SK-N-SH treated with all-trans-retinoic acid at 6 μM for 48 hours (cell line): ENCODE data around the gene OBP2A.

Source experiments
- ARNTL ChIP-seq: fragments of 450-650 bp; formaldehyde crosslinking; IDR thresholded peaks from 2 replicates; pipeline ENCODE4 v1.5.0; 2020; ENCODE audit warnings: low read depth, mild to moderate bottlenecking, moderate library complexity, borderline replicate concordance
- BACH2 ChIP-seq: fragments of 250-450 bp; sonication (Bioruptor Pico); IDR thresholded peaks from 2 replicates; pipeline ENCODE4 v1.9.0; 2021; ENCODE audit warnings: mild to moderate bottlenecking, borderline replicate concordance
- CREB5 ChIP-seq: fragments of 250-450 bp; sonication (Bioruptor Pico); IDR thresholded peaks from 2 replicates; pipeline ENCODE4 v1.5.1; 2020; ENCODE audit warnings: low read depth, mild to moderate bottlenecking, moderate library complexity
- ESRRG ChIP-seq: fragments of 250-450 bp; sonication (Bioruptor Pico); IDR thresholded peaks from 2 replicates; pipeline ENCODE4 v1.6.1; 2021; ENCODE audit warnings: mild to moderate bottlenecking
- PATZ1 ChIP-seq: fragments of 250-450 bp; sonication (Bioruptor Pico); IDR thresholded peaks from 2 replicates; pipeline ENCODE4 v1.8.0; 2020; ENCODE audit warnings: mild to moderate bottlenecking, moderate library complexity, borderline replicate concordance
- PPARA ChIP-seq: fragments of 250-450 bp; sonication (Bioruptor Pico); IDR thresholded peaks from 2 replicates; pipeline ENCODE4 v1.5.0; 2020; ENCODE audit warnings: mild to moderate bottlenecking, borderline replicate concordance
- TCF4 ChIP-seq: fragments of 250-450 bp; sonication (Bioruptor Pico); IDR thresholded peaks from 2 replicates; pipeline ENCODE4 v1.8.0; 2021; ENCODE audit warnings: mild to moderate bottlenecking, moderate library complexity, borderline replicate concordance
- TOX ChIP-seq: fragments of 250-450 bp; sonication (Bioruptor Pico); IDR thresholded peaks from 2 replicates; pipeline ENCODE4 v1.8.0; 2021; ENCODE audit warnings: mild to moderate bottlenecking, moderate library complexity, borderline replicate concordance
- ZNF70 ChIP-seq: fragments of 450-650 bp; formaldehyde crosslinking; IDR thresholded peaks from 2 replicates; pipeline ENCODE4 v1.5.0; 2020; ENCODE audit warnings: mild to moderate bottlenecking, moderate library complexity

GRCh38 chr9:135584371-135584770 is 38.4 kb downstream of the OBP2A start:
- TF ChIP-seq ESRRG (CRISPR knock-in tag) = no peak
- no peak for TF ChIP-seq ARNTL (CRISPR knock-in tag)
- TF ChIP-seq PATZ1 (CRISPR knock-in tag) = no peak
- TF ChIP-seq ZNF70 = no peak
- TF ChIP-seq BACH2 (CRISPR knock-in tag) = no peak
- TF ChIP-seq PPARA (CRISPR knock-in tag) = no peak
- no peak for TF ChIP-seq CREB5 (CRISPR knock-in tag)
- no peak for TF ChIP-seq TCF4 (CRISPR knock-in tag)
- TF ChIP-seq TOX = no peak
